Raji (cell line): ENCODE measurements around the gene TAS2R3.

Experiments used
- POLR2A ChIP-seq: IDR thresholded peaks from 2 replicates; pipeline ENCODE4 v1.6.1; 2011; ENCODE audit warnings: low read depth, low read length, control low read depth; ENCODE audit not compliant: insufficient read depth

The TAS2R3 gene

DNA sequence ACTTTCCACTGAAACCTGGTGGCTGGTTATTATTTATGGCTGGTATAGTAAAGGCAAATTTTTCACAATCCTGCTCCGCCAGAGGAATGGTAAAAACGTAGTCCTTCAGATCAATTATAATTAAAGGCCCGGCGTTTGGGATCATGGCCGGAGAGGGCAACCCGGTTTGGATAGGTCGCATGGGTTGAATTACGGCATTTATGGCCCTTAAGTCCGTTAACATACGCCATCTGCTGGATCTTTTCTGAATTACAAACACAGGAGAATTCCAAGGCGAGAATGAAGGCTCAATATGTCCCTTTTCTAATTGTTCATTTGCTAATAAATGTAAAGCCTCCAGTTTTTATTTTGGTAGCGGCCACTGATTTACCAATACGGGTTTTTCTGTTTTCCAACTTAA is 11.3 kb upstream of the TAS2R3 start:
- no peak for TF ChIP-seq POLR2A

DNA sequence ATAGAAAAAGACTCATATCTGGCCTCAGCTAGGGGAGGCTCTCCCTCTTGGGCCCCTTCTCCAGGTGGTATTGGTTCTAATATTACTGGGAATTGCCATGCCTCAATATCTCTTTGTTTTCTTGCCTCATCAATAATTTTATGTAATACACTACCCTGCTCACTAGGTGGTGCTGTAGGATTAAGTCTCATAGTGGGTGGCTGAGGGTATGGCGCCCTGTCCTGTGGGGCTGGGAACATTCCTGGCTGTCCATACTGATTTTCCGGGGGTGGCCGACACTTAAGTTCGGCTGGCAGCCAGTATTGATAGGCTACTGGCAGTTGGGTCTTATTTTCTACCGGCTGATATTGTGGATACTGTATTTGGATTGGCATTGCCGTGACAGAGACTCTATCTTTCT is 9.0 kb upstream of the TAS2R3 start:
- no peak for TF ChIP-seq POLR2A

DNA sequence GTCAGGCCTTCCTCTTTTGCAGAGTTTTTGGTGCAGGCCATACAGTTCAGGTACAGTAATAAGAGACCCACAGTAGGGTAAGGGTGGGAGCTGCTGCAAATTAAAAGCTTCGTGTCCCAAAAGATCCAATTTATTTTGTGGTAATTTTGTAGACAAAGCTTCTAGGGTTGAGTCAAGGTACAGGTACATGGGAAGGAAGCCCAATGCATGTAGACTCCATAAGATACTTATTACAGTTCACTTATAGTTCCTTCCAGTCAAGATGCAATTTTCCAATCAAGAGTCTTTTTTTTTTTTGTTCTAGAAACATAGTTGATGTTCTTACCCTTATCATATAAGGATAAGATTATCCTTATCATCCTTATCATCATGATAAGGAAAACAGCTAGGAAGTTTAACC is 12.5 kb downstream of the TAS2R3 start, which contains the start of gene TAS2R4:
Gene TAS2R4 (plus strand): TSS at position 301 of the 400 bp plus-strand sequence. CDS start 1,815 bp downstream, outside the sequence.
- TF ChIP-seq POLR2A: no peak

DNA sequence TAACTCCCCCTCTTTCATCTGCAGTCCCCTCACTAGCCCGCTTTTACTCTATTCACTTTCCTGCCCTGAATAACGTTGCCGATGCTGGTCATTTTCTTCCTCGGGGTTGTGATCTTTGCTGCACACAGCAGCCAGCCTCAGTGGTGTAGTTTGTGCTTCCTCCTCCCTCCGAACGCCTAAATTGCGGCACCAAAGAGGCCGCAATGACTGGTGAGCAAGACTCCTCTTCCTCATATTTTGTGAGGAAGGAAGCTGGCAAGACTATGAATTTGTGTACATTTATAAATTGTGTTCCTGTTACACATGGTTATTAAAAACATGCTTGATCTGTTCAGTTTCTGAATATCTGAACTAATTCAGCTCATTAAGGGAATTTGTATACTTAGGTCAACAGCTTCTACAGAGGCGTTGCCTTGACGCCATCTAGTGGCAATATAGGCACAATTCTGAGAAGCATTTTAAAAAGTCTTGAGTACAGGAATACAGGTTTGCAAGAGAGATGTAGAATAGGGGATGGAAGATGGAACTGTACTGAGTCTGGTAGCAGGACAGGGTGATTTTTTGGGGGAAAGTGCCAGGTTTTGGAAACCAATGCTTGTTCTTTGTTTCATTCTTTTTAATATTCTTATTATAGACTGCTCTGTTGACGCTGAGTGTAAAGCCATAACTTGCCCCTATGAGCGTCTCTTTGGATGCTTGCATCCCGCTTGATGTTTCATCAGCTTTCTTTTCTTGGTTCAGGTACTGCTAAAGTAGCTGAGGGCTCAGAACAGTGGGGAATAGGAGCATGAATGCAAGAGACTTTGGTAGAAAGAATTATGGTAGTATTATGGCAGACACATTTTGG is 22.0 kb downstream of the TAS2R3 start:
- TF ChIP-seq POLR2A: no peak

DNA sequence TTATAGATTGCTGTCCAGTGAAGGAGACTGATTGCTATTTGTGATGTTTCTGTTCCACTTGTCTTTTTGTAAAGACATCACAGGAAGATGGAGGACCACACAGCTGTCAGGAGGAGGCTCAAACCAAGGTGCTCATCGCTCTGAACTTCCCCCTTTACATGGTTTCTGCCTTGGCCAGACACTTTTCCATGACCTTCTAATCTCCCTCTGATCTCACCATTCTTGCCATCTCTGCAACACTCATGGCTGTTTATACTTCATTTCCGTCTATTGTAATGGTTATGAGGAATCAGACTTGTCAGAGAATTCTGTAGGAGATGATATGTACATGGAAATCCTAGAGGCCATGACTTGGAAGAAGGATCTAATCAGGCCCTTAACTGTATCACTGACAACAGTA is 24.4 kb downstream of the TAS2R3 start:
- TF ChIP-seq POLR2A: no peak

DNA sequence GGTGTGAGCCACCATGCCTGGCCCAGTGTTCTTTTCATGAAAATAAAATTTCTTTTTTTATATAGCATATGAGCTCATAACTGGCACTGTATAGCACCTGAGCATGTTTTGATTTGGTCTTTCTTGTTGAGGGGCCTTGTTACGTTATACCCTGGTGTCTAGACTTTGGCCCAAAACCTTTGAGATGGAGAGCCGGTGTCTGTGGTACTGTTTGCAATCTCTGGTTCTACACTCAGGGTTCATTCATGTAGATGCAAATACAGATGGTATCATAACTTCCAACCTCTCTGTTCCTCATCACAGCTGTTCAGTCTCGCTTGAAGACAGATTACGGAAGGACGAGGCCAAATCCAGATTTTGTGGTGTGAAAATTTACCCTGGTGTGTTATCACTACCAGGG is 26.0 kb downstream of the TAS2R3 start, which contains the start of gene TAS2R5:
Gene TAS2R5 (plus strand): TSS at position 301 of the 400 bp plus-strand sequence. CDS start 145 bp downstream, outside the sequence.
- TF ChIP-seq POLR2A: no peak

DNA sequence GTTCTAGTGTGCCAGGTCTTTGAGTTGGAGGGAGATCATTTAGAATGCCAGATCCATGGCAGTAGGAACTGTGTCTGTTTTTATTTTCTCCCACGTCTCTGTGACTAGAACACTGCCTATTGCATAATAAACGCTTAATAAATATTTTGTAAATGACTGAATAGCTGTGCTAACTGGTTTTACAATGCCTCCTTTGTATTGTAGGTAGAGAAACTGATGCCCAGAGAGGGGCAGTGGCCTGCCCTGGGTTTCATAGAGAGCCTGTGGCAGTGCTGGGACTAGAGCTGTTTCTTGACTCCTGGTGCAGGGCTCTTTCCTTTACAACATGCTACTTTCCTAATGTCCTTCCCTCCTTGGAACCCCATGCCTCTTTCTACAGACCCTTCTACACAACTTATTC is 28.6 kb downstream of the TAS2R3 start:
- TF ChIP-seq POLR2A: no peak
